Neural crest cell (in vitro differentiated cells): ENCODE measurements around the gene RPS2. TPM values are rescaled to one million over a fixed set of nuclear protein-coding genes. Genes with fewer than 3 reads are reported as not detected.

Experiments
- DNase-seq: peaks from one replicate; pipeline ENCODE4 v3.0.0; 2021; ENCODE audit warnings: low read depth, mixed read lengths, low spot score
- H3K27ac Mint-ChIP-seq: one replicate; pipeline ENCODE4 v1.8.0; 2021; ENCODE audit warnings: mild to moderate bottlenecking, mixed read lengths; ENCODE audit not compliant: unreplicated experiment
- H3K27me3 Mint-ChIP-seq: 2 replicates; pipeline ENCODE4 v1.8.0; 2021; ENCODE audit warnings: low read depth, mild to moderate bottlenecking, mixed read lengths
- H3K36me3 Mint-ChIP-seq: 2 replicates; pipeline ENCODE4 v1.8.0; 2021; ENCODE audit warnings: low read depth, mild to moderate bottlenecking, mixed read lengths
- H3K4me1 Mint-ChIP-seq: 2 replicates; pipeline ENCODE4 v1.8.0; 2021; ENCODE audit warnings: mixed read lengths
- H3K4me3 Mint-ChIP-seq: one replicate; pipeline ENCODE4 v1.8.0; 2021; ENCODE audit warnings: mild to moderate bottlenecking, mixed read lengths
- H3K9me3 Mint-ChIP-seq: 2 replicates; pipeline ENCODE4 v1.8.0; 2021; ENCODE audit warnings: mixed read lengths
- total RNA-seq: library from RNA; stranded (reverse); gene quantifications from 2 replicates; pipeline ENCODE4 v1.2.1, GENCODE V29; 2021
- TF ChIP-seq, protein P1 (sequence below): fragments of 200-600 bp; sonication (generic); conservative IDR thresholded peaks from 2 replicates; pipeline ENCODE4 v1.5.0; 2021; ENCODE audit warnings: antibody characterized with exemption, mild to moderate bottlenecking

The RPS2 gene
- total RNA-seq, 1 donor from 2014 or later: 3,508 TPM

DNA sequence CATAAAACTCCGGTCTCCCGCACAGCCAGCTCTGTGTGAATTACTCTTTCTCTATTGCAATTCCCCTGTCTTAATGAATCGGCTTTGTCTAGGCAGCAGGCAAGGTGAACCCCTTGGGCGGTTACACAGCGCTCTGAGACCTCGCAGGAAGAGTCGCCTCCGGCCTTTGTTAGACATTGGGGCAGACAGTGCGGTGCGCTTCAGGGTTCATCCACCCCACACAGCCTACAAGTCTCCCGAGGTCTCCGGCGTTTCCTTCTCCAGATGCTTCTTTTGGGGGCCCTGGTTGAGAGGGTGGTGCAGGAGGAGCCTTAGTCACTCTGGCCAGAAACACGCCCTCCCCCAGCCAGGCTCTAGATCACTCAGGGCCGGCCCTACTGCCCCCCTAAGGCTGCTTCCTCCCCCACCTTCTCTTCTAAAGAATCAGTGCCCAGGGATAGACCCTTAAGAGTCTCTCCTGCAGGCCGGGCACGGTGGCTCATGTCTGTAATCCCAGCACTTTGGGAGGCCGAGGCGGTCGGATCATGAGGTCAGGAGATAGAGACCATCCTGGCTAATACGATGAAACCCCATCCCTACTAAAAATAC, 19.9 kb downstream of the RPS2 start:
- H3K4me3 Mint-ChIP-seq: peak overlapping the region; percentile 90
- H3K27me3 Mint-ChIP-seq: no peaks in the 10 kb centered on the region
- H3K36me3 Mint-ChIP-seq: no peaks in the 10 kb centered on the region
- TF ChIP-seq, protein P1, sequence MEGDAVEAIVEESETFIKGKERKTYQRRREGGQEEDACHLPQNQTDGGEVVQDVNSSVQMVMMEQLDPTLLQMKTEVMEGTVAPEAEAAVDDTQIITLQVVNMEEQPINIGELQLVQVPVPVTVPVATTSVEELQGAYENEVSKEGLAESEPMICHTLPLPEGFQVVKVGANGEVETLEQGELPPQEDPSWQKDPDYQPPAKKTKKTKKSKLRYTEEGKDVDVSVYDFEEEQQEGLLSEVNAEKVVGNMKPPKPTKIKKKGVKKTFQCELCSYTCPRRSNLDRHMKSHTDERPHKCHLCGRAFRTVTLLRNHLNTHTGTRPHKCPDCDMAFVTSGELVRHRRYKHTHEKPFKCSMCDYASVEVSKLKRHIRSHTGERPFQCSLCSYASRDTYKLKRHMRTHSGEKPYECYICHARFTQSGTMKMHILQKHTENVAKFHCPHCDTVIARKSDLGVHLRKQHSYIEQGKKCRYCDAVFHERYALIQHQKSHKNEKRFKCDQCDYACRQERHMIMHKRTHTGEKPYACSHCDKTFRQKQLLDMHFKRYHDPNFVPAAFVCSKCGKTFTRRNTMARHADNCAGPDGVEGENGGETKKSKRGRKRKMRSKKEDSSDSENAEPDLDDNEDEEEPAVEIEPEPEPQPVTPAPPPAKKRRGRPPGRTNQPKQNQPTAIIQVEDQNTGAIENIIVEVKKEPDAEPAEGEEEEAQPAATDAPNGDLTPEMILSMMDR: no peak
- no peak overlapping the region for H3K27ac Mint-ChIP-seq
- no peak for DNase-seq
- no peaks in the 10 kb centered on the region for H3K9me3 Mint-ChIP-seq
- peaks cover 14% of the 10 kb centered on the region for H3K4me1 Mint-ChIP-seq

GRCh38 chr16:1942810-1943726, 21.6 kb downstream of the RPS2 start, which contains the start of gene MSRB1:
MSRB1 (minus strand) TSS chr16:1943199; CDS start chr16:1943156, 43 bp downstream.
- Mint-ChIP-seq H3K4me3 (peak within 1 kb of the TSS; percentile 90), H3K36me3 (no peaks in the 10 kb centered on the region), H3K27ac (peak within 1 kb of the TSS; percentile 92), H3K27me3 (no peaks in the 10 kb centered on the region), H3K9me3 (no peaks in the 10 kb centered on the region), H3K4me1 (peaks cover 14% of the 10 kb centered on the region)
- TF ChIP-seq, protein P1: no peak
- DNase-seq: peak; percentile 100

- TF ChIP-seq, protein P1: no peak
- Mint-ChIP-seq H3K27me3 (no peaks in the 10 kb centered on the region), H3K4me1 (peaks cover 14% of the 10 kb centered on the region), H3K27ac (no peak overlapping the region), H3K36me3 (no peaks in the 10 kb centered on the region), H3K9me3 (no peaks in the 10 kb centered on the region), H3K4me3 (peak overlapping the region; percentile 90)
- DNase-seq: no peak
Observed at GRCh38 chr16:1942047-1942809, 22.4 kb downstream of the RPS2 start.

- H3K4me1 Mint-ChIP-seq: peaks cover 14% of the 10 kb centered on the region
- no peaks in the 10 kb centered on the region for H3K36me3 Mint-ChIP-seq
- TF ChIP-seq, protein P1: peak; percentile 14
- H3K27me3 Mint-ChIP-seq: no peaks in the 10 kb centered on the region
- DNase-seq: no peak
- H3K9me3 Mint-ChIP-seq: no peaks in the 10 kb centered on the region
- H3K27ac Mint-ChIP-seq: no peak overlapping the region
- H3K4me3 Mint-ChIP-seq: peak overlapping the region; percentile 90
Observed at GRCh38 chr16:1941162-1942046, 23.2 kb downstream of the RPS2 start.
